WTC11 (cell line): Measurements from ENCODE around the gene KCTD18. TPM values are rescaled to one million over a fixed set of nuclear protein-coding genes. Genes with fewer than 3 reads are reported as not detected.
A peak's percentile ranks its signal among the peaks of the same experiment; 100 is the strongest.

Experiments used
- ATAC-seq: fragments of 200-7000 bp; cut with Tn5 transposase; 2 replicates; pipeline ENCODE4 v1.10.0; 2021; ENCODE audit warnings: mild to moderate bottlenecking, moderate library complexity
- CTCF ChIA-PET: fragments of 300-600 bp; sonication (Branson Sonifier 250); formaldehyde crosslinking; loops from one replicate; lab custom pipeline; 2021; ENCODE audit warnings: antibody characterized with exemption; lab: Charles Lee
- POLR2A ChIA-PET: fragments of 350-600 bp; sonication (Branson Sonifier 250); formaldehyde crosslinking; loops from one replicate; lab custom pipeline; 2021; ENCODE audit warnings: antibody characterized with exemption; lab: Charles Lee
- DNase-seq: peaks from one replicate; pipeline ENCODE4 v3.0.0; 2021; ENCODE audit warnings: low spot score
- H3K27ac Mint-ChIP-seq: 2 replicates; pipeline ENCODE4 v1.8.0; 2021; ENCODE audit warnings: mixed read lengths
- H3K27me3 Mint-ChIP-seq: 2 replicates; pipeline ENCODE4 v1.8.0; 2021; ENCODE audit warnings: low read depth, mild to moderate bottlenecking, moderate library complexity, mixed read lengths
- H3K36me3 Mint-ChIP-seq: 2 replicates; pipeline ENCODE4 v1.8.0; 2021; ENCODE audit warnings: mixed read lengths
- H3K4me1 Mint-ChIP-seq: 2 replicates; pipeline ENCODE4 v1.8.0; 2022; ENCODE audit warnings: mixed read lengths
- H3K4me3 Mint-ChIP-seq: 2 replicates; pipeline ENCODE4 v1.8.0; 2021; ENCODE audit warnings: mild to moderate bottlenecking, moderate library complexity, mixed read lengths
- H3K9me3 Mint-ChIP-seq: 2 replicates; pipeline ENCODE4 v1.8.0; 2021; ENCODE audit warnings: mixed read lengths
- ATF2 ChIP-seq: sonication (generic); formaldehyde crosslinking; IDR thresholded peaks from 2 replicates; pipeline ENCODE4 v1.8.1; 2022; ENCODE audit warnings: low read depth, missing genetic modification reagents, borderline replicate concordance
- CBFB ChIP-seq: sonication (generic); formaldehyde crosslinking; IDR thresholded peaks from 2 replicates; pipeline ENCODE4 v1.8.1; 2022; ENCODE audit warnings: mild to moderate bottlenecking, low read depth, missing genetic modification reagents
- CREM ChIP-seq: sonication (generic); formaldehyde crosslinking; IDR thresholded peaks from 2 replicates; pipeline ENCODE4 v1.8.1; 2022; ENCODE audit warnings: mild to moderate bottlenecking, missing genetic modification reagents, moderate library complexity
- EMX1 ChIP-seq: fragments of 250-450 bp; sonication (Bioruptor Pico); IDR thresholded peaks from 2 replicates; pipeline ENCODE4 v1.8.0; 2021; ENCODE audit warnings: mild to moderate bottlenecking
- ETV6 ChIP-seq: sonication (generic); formaldehyde crosslinking; IDR thresholded peaks from 2 replicates; pipeline ENCODE4 v1.8.1; 2022; ENCODE audit warnings: mild to moderate bottlenecking, missing genetic modification reagents
- GRHL2 ChIP-seq: fragments of 250-450 bp; sonication (Bioruptor Pico); IDR thresholded peaks from 2 replicates; pipeline ENCODE4 v1.8.0; 2022; ENCODE audit warnings: mild to moderate bottlenecking, moderate library complexity; ENCODE audit not compliant: insufficient replicate concordance, severe bottlenecking
- NFATC4 ChIP-seq: fragments of 250-450 bp; sonication (Bioruptor Pico); IDR thresholded peaks from 2 replicates; pipeline ENCODE4 v1.9.0; 2021; ENCODE audit warnings: mild to moderate bottlenecking
- NR2C2 ChIP-seq: sonication (generic); formaldehyde crosslinking; IDR thresholded peaks from 2 replicates; pipeline ENCODE4 v1.8.0; 2022; ENCODE audit warnings: mild to moderate bottlenecking, missing genetic modification reagents
- ZNF512 ChIP-seq: sonication (generic); formaldehyde crosslinking; IDR thresholded peaks from 2 replicates; pipeline ENCODE4 v1.8.1; 2022; ENCODE audit warnings: missing genetic modification reagents, borderline replicate concordance
- ZNF671 ChIP-seq: fragments of 250-450 bp; sonication (Bioruptor Pico); IDR thresholded peaks from 2 replicates; pipeline ENCODE4 v1.8.0; 2021; ENCODE audit warnings: mild to moderate bottlenecking
- total RNA-seq: library from RNA; stranded (reverse); gene quantifications from 3 replicates; pipeline ENCODE4 v1.2.3, GENCODE V29; 2021
- TF ChIP-seq, protein P1 (sequence below): sonication (generic); formaldehyde crosslinking; IDR thresholded peaks from 2 replicates; pipeline ENCODE4 v1.8.0; 2022; ENCODE audit warnings: mild to moderate bottlenecking, missing genetic modification reagents
- TF ChIP-seq, protein P2 (sequence below): sonication (generic); formaldehyde crosslinking; IDR thresholded peaks from 2 replicates; pipeline ENCODE4 v1.8.0; 2023; ENCODE audit warnings: missing genetic modification reagents, mild to moderate bottlenecking, borderline replicate concordance

The KCTD18 gene
- total RNA-seq, 1 experiment from 2014 or later, result 4.9 TPM

DNA sequence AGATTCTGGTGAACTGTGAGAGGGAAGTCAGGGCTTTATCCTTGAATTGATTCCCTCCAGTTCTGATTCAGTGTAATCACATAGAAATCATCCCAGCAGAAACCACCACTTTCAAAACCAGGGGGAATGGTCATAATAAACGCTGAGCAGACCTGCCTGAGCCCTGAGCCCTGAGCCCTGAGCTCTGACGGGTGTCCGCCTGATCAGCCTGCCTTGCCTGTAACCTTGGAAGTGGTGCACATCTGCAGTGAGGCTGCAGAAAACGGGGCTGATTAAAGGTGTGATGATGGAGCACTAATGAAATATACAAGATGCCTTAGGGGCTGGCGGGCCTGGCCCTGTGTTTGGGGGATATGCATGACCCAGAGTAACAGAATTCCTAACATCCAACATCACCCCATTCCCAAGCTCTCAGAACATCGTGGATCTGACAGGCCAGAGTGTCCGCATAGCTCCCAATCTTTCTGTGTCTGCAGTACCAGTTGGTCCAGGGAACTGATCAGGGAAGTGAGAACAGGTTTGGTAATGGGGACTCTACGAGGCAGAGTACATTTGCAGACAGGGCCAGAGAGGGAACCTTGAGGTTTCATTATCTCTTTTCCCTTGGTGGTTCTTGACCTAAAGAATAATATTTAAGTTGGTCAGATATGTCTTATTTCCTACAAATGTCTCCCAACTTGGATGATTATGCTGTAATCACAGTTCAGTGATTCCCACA lies 37.8 kb downstream of the KCTD18 start:
- ChIA-PET POLR2A (no interaction called here), CTCF (interaction anchor here (1.0 to 2.2 kb wide), 3 partner anchors 11 to 498 kb away, joined by 4 to 10 read pairs (median 5); no protein-coding TSS in a partner anchor)
- Mint-ChIP-seq H3K4me3 (no peak overlapping the region), H3K27me3 (no peaks in the 10 kb centered on the region), H3K27ac (peak overlapping the region; percentile 71; the same call in 1 of the 2 replicates), H3K36me3 (peaks cover 85% of the 10 kb centered on the region), H3K4me1 (peaks cover 38% of the 10 kb centered on the region), H3K9me3 (no peaks in the 10 kb centered on the region)
- TF ChIP-seq, protein P1, sequence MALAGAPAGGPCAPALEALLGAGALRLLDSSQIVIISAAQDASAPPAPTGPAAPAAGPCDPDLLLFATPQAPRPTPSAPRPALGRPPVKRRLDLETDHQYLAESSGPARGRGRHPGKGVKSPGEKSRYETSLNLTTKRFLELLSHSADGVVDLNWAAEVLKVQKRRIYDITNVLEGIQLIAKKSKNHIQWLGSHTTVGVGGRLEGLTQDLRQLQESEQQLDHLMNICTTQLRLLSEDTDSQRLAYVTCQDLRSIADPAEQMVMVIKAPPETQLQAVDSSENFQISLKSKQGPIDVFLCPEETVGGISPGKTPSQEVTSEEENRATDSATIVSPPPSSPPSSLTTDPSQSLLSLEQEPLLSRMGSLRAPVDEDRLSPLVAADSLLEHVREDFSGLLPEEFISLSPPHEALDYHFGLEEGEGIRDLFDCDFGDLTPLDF (CRISPR knock-in tag), result no peak
- no peak for ATAC-seq
- no peak for DNase-seq

DNA sequence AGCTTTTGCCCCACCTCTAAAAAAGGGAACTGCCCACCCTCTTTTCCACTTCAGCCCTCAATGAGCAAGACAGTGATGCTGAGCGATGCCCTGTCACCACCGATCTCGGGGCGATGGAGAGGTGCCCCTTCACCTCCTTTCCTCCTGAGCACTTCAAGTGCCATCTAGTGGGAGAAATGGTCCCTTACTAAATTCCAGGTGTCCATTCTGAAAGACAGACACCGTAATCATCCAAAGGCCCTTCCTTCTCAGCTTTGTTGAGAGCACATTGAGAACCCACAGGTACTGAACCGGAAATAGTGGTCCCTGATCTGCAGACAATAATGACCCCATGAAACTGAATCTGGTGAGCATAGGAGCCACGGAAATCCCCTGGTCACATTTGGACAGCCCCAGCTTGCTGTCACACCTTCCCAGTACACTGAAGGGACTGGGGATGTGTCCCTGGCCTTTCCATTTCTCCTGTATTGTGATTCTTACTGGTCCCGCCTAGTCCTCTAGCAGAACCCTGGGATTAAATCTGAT lies 38.5 kb downstream of the KCTD18 start:
- Mint-ChIP-seq H3K36me3 (peaks cover 84% of the 10 kb centered on the region), H3K9me3 (no peaks in the 10 kb centered on the region), H3K4me3 (no peak overlapping the region), H3K27me3 (no peaks in the 10 kb centered on the region), H3K4me1 (peaks cover 31% of the 10 kb centered on the region), H3K27ac (peak overlapping the region; percentile 55; the same call in 1 of the 2 replicates)
- ATAC-seq (peak; percentile 69), DNase-seq (no peak)
- ChIA-PET CTCF (interaction anchor here (1.0 to 2.2 kb wide), 4 partner anchors 12 to 497 kb away, joined by 4 to 10 read pairs (median 6); no protein-coding TSS in a partner anchor), POLR2A (no interaction called here)
- TF ChIP-seq ZNF671 (CRISPR knock-in tag), result no peak
- TF ChIP-seq, all 79 proteins: peak for 0

DNA sequence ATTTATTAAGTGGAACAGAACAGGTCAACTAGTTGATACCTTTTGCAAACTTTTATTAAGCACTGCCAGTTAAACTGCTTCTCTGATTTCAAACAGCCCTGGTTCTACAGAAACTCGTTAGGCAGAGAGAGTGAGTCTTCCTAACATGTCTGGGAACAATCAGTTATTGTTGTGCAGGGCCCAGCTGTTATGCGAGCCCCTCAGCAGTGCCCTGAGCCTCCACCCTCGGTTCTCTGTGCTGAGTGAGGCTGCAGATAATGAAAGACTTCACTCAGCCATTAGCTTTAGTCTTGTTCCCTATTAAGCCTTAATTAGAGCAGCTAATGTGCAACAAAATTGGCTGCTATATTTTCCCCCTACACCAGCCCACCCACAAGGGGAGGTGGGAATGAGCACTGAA lies 39.6 kb downstream of the KCTD18 start:
- H3K4me1 Mint-ChIP-seq, result peaks cover 22% of the 10 kb centered on the region
- ChIA-PET CTCF (interaction anchor here (1.3 to 2.2 kb wide), 3 partner anchors 11 to 496 kb away, joined by 3 to 10 read pairs (median 8); no protein-coding TSS in a partner anchor), POLR2A (no interaction called here)
- no peak for TF ChIP-seq EMX1 (CRISPR knock-in tag)
- TF ChIP-seq GRHL2 (CRISPR knock-in tag), result no peak
- no peak for TF ChIP-seq ZNF512 (CRISPR knock-in tag)
- TF ChIP-seq CBFB (CRISPR knock-in tag), result no peak
- no peak for TF ChIP-seq ETV6 (CRISPR knock-in tag)
- TF ChIP-seq ATF2 (CRISPR knock-in tag), result no peak
- no peak for TF ChIP-seq NFATC4 (CRISPR knock-in tag)
- TF ChIP-seq NR2C2 (CRISPR knock-in tag), result no peak
- TF ChIP-seq CREM, result no peak
- TF ChIP-seq, protein P2, sequence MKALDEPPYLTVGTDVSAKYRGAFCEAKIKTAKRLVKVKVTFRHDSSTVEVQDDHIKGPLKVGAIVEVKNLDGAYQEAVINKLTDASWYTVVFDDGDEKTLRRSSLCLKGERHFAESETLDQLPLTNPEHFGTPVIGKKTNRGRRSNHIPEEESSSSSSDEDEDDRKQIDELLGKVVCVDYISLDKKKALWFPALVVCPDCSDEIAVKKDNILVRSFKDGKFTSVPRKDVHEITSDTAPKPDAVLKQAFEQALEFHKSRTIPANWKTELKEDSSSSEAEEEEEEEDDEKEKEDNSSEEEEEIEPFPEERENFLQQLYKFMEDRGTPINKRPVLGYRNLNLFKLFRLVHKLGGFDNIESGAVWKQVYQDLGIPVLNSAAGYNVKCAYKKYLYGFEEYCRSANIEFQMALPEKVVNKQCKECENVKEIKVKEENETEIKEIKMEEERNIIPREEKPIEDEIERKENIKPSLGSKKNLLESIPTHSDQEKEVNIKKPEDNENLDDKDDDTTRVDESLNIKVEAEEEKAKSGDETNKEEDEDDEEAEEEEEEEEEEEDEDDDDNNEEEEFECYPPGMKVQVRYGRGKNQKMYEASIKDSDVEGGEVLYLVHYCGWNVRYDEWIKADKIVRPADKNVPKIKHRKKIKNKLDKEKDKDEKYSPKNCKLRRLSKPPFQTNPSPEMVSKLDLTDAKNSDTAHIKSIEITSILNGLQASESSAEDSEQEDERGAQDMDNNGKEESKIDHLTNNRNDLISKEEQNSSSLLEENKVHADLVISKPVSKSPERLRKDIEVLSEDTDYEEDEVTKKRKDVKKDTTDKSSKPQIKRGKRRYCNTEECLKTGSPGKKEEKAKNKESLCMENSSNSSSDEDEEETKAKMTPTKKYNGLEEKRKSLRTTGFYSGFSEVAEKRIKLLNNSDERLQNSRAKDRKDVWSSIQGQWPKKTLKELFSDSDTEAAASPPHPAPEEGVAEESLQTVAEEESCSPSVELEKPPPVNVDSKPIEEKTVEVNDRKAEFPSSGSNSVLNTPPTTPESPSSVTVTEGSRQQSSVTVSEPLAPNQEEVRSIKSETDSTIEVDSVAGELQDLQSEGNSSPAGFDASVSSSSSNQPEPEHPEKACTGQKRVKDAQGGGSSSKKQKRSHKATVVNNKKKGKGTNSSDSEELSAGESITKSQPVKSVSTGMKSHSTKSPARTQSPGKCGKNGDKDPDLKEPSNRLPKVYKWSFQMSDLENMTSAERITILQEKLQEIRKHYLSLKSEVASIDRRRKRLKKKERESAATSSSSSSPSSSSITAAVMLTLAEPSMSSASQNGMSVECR, result no peak
- H3K9me3 Mint-ChIP-seq, result no peaks in the 10 kb centered on the region
- H3K36me3 Mint-ChIP-seq, result peaks cover 90% of the 10 kb centered on the region
- H3K4me3 Mint-ChIP-seq, result no peak overlapping the region
- H3K27me3 Mint-ChIP-seq, result no peaks in the 10 kb centered on the region
- no peak; the same call in 1 of the 2 replicates for ATAC-seq
- peak overlapping the region; percentile 79 for H3K27ac Mint-ChIP-seq
- no peak for DNase-seq
